ENCODE data around the gene GIGYF2.
A peak's percentile ranks its signal among the peaks of the same experiment; 100 is the strongest.

The GIGYF2 gene

DNA sequence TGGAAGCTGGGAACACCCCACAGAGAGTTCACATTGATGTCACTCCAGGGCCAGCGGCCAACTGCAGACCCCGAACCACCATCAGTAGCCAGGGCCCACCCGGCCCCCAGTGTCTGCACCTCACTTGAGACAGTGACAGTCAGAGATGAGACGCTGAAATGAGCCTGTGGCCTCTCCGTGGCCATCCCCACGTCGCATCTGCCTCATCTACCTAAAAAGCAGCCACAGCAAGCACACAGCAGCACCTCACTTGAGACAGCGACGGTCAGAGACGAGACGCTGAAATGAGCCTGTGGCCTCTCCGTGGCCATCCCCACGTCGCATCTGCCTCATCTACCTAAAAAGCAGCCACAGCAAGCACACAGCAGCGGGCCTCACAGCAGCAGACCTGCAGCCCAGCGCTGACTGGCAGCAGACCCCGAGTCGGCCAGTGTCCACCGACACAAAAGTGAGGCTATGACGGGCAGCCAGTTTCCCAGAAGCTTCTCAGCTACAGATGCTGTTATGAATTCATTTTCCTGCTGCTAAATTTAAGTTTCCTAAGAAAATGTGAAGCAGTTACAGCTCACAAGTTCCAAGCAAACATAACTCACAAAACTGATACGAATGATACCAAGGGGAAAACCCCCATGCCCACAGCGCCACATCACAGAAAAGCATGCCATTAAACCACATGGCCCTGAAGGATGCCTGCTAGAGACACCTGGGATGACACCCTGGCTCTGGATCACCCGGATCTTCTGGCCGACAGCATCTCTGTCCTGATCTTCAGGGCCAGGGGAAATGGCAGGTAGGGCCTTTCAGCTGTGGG is 200.7 kb downstream of the GIGYF2 start:
- no peak overlapping the region for H3K4me3 ChIP-seq (replicated peaks; ENCODE audit: insufficient read depth, low read length)
- TF ChIP-seq, protein P1, sequence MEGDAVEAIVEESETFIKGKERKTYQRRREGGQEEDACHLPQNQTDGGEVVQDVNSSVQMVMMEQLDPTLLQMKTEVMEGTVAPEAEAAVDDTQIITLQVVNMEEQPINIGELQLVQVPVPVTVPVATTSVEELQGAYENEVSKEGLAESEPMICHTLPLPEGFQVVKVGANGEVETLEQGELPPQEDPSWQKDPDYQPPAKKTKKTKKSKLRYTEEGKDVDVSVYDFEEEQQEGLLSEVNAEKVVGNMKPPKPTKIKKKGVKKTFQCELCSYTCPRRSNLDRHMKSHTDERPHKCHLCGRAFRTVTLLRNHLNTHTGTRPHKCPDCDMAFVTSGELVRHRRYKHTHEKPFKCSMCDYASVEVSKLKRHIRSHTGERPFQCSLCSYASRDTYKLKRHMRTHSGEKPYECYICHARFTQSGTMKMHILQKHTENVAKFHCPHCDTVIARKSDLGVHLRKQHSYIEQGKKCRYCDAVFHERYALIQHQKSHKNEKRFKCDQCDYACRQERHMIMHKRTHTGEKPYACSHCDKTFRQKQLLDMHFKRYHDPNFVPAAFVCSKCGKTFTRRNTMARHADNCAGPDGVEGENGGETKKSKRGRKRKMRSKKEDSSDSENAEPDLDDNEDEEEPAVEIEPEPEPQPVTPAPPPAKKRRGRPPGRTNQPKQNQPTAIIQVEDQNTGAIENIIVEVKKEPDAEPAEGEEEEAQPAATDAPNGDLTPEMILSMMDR (IDR thresholded peaks at IDR 0.05; ENCODE audit: insufficient read depth, low read length), result no peak
- no peak for TF ChIP-seq GABPA (IDR thresholded peaks at IDR 0.05; ENCODE audit: low read depth)
- H3K27ac ChIP-seq (replicated peaks), result no peak overlapping the region
- no peaks in the 10 kb centered on the region for H3K27me3 ChIP-seq (ENCODE audit: insufficient read depth, poor library complexity, severe bottlenecking)
- no peak for DNase-seq (ENCODE audit: low read depth in 1 of 2, low spot score in 1 of 2)

GRCh38 chr2:232898592-232899543 is 201.7 kb downstream of the GIGYF2 start:
- no peak overlapping the region for H3K4me3 ChIP-seq (replicated peaks; ENCODE audit: insufficient read depth, low read length)
- H3K27me3 ChIP-seq (ENCODE audit: insufficient read depth, poor library complexity, severe bottlenecking), result no peaks in the 10 kb centered on the region
- DNase-seq (ENCODE audit: low read depth in 1 of 2, low spot score in 1 of 2), result no peak
- H3K27ac ChIP-seq (replicated peaks), result no peak overlapping the region
- TF ChIP-seq GABPA (IDR thresholded peaks at IDR 0.05; ENCODE audit: low read depth) (no peak), SPI1 (IDR thresholded peaks at IDR 0.05; ENCODE audit: borderline replicate concordance, low read depth) (no peak), REST (IDR thresholded peaks at IDR 0.05; ENCODE audit: insufficient replicate concordance, low read depth) (no peak), POLR2AphosphoS5 (IDR thresholded peaks at IDR 0.05; ENCODE audit: low read depth) (no peak)
- TF ChIP-seq, protein P1 (IDR thresholded peaks at IDR 0.05; ENCODE audit: insufficient read depth, low read length), result no peak

GRCh38 chr2:232900811-232901735 is 203.9 kb downstream of the GIGYF2 start:
- H3K4me3 ChIP-seq (replicated peaks; ENCODE audit: insufficient read depth, low read length), result no peak overlapping the region
- peak; percentile 15 to 48 for DNase-seq (ENCODE audit: low read depth in 1 of 2, low spot score in 1 of 2)
- no peaks in the 10 kb centered on the region for H3K27me3 ChIP-seq (ENCODE audit: insufficient read depth, poor library complexity, severe bottlenecking)
- TF ChIP-seq, protein P1 (IDR thresholded peaks at IDR 0.05; ENCODE audit: insufficient read depth, low read length), result no peak
- peak; percentile 53; the same call in 1 of the 2 replicates for TF ChIP-seq SPI1 (IDR thresholded peaks at IDR 0.05; ENCODE audit: borderline replicate concordance, low read depth)
- H3K27ac ChIP-seq (replicated peaks), result no peak overlapping the region
